ENCODE data around the gene IL1A. TPM values are rescaled to one million over a fixed set of nuclear protein-coding genes. Genes with fewer than 3 reads are reported as not detected.
"Not testable (repeated sequence)": the region's sequence is repeated elsewhere in the genome, so short reads cannot be mapped to it uniquely, and the experiment has no call there.

IL1A gene, protein sequence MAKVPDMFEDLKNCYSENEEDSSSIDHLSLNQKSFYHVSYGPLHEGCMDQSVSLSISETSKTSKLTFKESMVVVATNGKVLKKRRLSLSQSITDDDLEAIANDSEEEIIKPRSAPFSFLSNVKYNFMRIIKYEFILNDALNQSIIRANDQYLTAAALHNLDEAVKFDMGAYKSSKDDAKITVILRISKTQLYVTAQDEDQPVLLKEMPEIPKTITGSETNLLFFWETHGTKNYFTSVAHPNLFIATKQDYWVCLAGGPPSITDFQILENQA
- under 0.01 and 0.19 TPM in 2 replicates for total RNA-seq

DNA sequence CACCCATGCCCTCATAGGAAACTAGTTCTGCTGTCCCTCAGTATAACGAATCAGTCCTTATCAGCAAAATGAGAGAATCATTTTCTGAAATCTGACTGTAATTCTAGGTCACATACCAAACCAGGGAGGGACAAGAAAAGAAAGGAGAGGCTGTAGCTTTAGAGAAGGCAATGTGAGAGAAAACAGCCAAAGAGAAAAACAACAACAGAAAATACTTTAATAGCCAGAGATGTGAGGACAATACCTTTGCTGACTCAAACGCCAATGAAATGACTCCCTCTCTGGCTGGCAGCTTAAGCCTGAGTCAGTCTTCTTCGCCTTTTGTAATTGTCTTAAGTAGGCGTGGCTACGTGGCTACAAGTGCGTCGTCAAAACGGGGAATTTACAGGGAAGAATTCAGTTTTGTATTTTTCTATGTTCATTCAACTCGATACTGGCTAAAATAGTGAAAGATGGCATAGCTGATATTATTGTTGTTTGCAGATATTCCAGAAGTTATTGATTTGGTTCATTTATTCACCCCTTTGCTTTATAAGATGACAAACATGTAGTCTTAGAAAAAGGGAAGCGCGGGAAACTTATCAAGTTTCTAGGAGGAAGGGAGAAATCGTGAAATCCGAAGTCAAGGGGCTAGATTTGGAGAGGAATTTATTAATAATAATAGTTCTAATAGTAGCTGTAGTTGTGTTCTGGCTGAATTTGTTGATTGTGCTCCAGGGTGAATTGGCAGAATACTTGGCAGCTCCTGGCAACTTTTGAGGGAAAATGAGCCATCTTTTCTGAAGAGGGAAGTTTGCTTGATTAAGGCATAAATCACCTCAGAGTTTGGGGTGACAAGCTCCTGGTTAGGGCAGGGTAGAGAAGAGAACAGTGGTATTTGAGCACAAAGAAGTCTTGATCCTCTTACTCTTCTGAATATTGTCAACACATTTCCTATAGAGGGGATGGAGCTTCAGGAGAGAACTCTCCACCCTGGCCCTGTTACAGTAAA is at the start of gene IL1A:
TSS of gene IL1A (minus strand) at position 295 of the 991 bp plus-strand sequence. CDS start 723 bp downstream, outside the sequence.
- peak; percentile 91 for DNase-seq

DNA sequence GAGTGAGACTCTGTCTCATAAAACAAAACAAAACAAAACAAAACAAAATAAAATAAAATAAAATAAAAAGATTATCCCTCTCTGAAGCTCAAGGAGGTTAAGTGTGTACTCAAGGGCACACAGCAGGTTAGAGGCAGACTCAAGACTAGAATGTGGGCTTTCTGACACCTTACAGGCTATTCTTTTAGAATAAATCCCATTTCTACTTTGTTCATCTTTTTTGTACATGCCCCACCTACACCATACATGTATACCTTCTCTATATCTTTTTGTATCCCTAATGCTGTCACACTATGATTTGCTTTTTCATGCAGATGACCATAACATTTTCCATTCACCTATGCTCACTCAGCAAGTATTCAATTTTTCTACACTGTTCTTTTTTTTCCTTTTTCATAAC is 49.7 kb upstream of the IL1A start:
- no peak for DNase-seq

DNA sequence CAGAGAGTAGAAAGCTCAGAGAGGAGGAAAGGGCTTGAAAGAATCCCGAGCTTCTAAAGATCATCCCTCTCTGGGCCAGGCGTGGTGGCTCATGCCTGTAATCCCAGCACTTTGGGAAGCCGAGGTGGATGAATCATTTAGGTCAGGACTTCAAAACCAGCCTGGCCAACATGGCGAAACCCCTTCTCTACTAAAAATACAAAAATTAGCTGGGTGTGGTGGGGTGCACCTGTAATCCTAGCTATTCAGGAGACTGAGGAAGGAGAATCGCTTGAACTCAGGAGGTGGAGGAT is 49.3 kb upstream of the IL1A start:
- DNase-seq = not testable (repeated sequence)

DNA sequence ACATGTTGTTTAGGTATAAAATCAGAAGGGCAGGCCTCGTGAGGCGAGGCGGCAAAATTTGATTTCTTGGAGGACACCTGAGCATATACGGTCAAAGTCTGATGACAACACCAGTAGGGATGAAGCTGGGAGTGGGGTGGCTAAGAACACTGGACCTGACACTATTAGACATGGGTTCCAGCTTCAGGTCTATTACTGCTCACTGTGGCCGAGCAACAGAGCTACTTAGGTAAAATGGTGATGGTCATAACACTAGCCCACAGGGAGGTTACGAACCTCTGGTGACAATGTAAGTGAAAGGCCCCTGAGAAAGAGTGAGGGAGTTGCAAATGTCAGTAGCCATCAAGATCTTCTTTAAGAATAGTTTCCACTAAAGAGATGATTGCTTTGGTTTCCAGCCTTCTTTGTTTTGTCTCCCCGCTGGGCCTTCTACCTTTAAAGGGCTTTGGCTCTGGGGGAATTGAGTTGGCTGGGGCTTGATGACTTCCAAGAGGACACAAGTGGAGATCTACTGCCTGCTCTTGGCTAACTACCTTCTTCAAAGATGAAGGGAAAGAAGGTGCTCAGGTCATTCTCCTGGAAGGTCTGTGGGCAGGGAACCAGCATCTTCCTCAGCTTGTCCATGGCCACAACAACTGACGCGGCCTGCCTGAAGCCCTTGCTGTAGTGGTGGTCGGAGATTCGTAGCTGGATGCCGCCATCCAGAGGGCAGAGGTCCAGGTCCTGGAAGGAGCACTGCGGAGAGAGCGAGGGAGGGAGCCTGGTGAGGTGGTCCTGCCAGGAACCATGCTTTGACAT is 48.7 kb upstream of the IL1A start:
- no peak for DNase-seq

DNA sequence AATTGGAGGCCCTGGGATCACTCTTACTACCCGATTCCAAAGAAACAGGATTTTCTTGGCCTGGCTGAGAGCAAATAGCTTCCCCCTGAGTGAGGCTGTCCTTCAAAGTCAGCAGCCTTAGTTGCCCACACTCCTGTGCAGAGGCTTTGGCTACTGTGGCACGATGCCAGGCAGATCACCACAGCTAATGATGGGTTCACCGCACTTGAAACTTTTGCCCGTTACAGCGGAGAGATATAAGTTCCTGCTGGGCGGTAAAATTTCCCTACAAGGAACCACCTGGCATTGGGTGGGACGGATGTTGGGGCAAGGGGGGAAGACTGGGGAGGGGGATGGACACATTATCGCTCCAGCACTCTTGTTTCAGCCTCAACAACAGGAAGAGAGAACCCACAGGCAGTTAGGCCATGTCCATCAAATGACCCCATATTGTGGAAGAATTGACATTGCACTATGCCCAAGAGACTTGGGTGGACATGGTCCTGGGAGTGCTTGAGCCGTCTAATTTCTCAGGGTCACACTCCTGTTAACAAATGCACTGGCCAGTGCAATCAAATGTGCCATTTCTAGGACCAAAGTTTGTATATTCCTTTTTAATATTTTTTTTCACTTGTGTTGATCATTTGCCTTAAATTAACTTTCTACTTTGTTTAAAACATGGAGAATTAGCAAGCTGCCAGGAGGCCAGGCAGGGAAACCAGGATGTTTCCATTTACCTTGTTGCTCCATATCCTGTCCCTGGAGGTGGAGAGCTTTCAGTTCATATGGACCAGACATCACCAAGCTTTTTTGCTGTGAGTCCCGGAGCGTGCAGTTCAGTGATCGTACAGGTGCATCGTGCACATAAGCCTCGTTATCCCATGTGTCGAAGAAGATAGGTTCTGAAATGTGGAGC is 47.9 kb upstream of the IL1A start:
- DNase-seq = peak; percentile 63

DNA sequence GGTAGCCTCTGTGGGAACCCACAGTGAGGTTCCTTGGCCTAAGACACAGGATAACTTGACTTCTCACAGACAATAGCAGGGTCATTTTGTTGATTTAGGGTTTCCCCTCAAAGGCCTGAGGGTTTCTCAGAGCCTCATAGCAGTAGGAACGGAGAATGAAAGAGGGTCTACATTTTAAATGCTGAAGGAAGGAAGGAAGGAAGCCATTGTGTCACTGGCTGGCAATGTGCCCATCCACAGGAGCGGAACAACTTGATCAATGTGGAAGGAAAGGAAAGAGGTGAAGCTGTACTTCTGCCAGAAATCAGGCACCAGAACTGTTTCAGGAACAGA is 47.2 kb upstream of the IL1A start:
- DNase-seq = peak; percentile 70

DNA sequence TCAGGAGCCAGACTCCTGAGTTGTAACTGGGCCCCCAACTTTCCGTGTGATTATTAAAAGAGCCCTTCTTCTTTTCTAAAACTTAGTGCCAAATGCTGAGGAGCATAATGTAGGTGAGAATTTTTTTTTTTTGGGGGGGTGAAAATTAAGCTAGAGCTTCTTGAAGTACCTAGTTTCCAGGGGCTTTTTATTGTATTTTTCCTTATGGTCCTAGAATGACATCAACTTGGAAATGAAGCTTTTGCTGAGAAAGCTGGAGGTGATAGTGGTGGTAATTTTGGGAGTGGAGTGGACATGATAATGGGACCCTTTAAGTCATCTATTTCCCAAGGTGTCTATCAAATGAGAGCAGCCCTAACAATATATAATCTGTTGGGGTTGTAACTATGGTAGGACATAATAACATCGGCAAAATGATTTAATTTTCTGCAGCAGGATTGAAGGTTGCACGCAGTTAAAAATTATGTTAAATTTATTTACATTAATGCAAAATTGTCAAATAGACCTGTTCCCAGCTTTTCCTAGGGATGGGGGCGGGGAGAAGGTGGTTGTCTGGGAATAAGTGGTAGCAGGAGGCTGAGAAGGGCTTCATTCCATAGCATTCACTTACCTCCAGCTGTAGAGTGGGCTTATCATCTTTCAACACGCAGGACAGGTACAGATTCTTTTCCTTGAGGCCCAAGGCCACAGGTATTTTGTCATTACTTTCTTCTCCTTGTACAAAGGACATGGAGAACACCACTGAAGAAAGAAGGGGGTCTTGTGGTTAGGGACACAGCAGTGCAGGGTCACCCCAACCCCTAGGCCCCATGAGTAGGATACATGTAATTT is 46.6 kb upstream of the IL1A start:
- no peak for DNase-seq

DNA sequence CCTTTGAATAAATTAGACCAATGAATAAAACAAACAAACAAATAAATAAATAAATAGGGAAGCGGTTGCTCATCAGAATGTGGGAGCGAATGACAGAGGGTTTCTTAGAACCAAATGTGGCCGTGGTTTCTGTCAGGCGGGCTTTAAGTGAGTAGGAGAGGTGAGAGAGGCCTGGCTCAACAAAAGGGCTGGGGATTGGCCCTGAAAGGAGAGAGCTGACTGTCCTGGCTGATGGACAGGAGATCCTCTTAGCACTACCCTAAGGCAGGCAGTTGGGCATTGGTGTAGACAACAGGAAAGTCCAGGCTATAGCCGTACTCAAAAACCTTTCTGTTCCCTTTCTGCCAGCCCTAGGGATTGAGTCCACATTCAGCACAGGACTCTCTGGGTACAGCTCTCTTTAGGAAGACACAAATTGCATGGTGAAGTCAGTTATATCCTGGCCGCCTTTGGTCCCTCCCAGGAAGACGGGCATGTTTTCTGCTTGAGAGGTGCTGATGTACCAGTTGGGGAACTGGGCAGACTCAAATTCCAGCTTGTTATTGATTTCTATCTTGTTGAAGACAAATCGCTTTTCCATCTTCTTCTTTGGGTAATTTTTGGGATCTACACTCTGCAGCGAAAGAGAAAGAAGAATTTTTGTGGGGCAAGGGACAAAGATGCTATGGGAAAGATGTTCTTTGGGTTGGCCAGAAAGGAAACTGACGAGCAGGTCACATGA is 45.8 kb upstream of the IL1A start:
- no peak for DNase-seq

DNA sequence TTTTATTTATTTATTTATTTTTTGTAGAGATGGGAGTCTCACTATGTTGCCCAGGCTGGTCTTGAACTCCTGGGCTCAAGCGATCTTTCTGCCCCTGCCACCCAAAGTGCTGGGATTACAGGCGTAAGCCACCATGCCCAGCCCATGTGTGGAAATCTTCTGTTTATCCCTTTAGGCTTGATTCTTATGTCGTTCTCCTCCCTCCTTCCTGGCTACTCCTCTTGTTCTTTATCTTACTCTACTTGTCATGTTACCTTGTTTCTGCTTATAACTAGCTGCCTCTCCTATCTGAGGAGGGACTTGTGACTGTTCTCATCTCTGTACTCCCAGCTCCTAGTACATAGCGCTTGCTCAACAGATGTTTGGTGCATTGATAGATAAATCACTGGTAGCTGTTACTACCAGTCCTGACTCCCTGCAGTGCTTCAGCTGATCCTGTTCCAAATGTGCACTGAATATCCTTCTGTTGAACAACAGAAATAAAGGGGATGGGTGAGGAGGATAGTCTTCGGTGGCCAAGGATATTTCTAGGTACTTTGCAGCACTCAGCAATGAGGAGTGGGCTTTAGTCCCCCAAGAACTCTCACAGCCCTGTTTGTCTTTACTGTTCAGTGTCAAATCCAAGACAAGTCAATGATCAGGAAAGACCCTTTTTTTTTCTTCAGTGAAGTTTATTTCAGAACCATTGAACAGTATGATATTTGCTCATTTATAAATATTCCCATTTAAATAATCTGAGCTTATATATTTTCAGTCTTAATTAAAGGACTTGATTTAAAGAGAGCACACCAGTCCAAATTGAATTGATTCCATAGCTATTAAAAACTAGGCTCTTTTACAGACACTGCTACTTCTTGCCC is 45.0 kb upstream of the IL1A start:
- DNase-seq = no peak

DNA sequence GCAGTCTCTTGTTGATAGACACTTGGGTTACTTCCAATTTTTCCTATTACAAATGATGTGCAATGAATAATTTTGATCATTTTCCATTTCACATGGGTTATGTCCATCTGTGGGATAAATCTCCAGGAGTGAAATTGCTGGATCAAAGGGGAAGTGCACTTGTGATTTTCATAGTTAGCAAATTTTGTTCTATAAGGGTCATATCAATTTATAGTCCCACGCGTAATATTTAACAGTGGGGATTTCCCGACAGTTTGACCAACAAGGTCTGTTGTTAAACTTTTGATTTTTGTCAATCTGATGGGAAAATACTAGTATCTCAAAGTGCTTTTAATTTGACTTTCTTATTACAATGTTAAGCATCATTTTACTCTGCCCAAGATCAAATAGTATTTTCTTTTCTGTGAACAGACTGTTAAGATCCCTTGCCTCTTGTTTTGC is 44.0 kb upstream of the IL1A start:
- no peak for DNase-seq

DNA sequence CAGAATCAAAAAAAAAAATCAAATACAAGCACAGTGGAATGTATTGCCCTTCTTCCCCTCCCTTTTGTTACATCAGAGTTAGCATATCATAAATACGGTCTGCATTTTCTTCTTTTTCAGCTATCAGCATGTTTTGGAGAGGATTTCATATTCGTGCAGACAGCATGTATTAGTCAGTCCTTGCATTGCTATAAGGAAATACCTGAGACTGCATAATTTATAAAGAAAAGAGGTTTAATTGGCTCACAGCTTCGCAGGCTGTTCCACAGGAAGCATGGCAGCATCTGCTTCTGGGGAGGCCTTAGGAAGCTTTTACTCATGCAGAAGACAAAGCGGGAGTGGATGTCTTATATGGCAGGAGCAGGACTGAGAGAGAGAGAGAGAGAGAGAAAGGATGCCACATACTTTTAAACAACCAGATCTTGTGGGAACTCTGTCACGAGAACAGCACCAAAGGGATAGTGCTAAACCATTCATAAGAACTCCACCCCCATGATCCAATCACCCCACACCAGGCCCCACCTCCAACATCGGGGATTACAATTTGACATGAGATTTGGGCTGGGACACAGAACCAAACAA is 43.4 kb upstream of the IL1A start:
- DNase-seq = no peak

DNA sequence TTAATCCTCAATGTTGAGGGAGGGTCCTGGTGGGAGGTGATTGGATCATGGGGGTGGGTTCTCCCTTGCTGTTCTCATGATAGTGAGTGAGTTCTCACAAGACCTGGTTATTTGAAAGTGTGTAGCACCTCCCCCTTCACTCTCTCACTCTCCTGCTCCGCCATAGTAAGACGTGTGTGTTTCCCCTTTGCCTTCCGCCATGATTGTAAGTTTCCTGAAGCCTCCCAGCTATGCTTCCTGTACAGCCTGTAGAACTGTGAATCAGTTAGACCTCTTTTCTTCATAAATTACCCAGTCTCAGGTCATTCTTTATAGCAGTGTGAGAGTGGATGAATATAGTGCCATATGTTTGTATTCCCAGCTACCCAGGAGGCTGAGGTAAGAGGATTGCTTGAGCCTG is 42.7 kb upstream of the IL1A start:
- DNase-seq = no peak

DNA sequence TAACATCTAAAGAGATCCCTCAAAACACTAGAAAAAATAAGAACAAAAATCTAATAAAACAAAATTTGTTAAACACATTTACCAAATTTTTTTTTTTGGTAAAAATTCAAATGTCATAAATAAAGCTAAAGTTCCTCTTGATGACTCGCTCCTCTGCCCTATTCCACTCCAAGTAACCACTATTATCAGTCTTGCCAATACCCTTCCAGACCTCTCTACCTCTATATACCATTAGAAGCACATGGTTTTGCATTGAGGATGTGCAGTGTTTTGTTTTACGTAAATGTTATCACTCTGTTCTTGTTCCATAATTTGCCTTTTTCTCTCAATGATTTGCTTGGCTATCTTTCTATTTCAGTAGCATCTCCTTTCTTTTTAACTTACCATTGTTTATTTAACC is 41.4 kb upstream of the IL1A start:
- no peak for DNase-seq

DNA sequence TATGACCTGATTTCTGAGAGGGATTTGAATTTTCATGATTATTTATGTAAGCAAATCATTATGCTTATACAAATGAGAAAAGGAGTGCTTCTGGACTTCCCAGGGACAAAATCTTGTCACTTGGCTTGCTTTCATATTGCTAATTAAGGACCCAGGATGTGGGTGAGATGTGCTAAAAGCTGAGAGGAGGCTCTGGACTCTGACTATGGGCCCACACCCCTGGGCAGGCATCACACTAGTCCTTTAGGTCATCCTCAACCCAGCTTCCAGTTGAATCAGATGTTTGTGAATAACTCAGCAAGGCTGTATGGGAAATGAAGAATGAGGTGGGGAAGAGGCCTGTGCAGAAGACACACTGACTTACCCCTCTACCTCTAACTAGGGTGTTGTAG is 40.4 kb upstream of the IL1A start:
- no peak for DNase-seq

DNA sequence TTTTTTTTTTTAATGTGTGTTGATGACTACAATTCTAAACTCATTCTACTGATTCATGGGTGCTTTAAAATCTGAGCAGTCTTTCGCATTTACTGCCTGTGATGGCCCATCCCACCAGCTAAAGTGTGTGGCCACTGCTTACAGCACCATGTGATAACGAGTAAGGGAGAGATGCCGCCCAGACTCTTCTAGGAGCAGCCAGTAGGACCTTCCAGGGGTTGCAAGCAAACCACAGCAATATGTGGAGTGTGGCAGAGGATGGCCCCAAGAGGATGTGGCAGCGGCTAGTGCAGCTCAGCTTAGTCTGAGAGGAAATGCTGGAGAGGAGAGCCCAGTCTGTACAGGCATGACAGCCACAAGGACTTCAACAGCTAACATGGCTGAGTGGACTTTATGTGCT is 37.4 kb upstream of the IL1A start:
- DNase-seq = no peak

DNA sequence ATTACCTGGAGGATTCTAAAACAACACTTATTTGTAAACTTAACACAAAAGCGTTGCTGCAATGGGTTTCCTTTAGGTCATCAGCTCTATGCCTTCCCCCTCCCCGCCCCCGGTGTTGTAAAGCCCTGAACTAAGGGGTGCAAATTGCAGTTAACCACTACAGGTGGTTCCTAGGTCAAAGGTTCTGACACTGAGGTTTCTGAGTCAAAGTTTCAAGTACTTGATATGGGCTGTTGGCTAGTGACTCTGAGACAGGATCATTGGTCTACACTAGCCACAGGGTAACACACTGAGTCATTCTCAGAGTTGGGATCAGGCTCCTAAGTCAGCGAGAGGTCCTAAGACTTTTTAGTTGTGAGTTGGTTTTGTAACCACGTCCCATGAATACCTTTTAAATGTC is 36.8 kb upstream of the IL1A start:
- DNase-seq = no peak

DNA sequence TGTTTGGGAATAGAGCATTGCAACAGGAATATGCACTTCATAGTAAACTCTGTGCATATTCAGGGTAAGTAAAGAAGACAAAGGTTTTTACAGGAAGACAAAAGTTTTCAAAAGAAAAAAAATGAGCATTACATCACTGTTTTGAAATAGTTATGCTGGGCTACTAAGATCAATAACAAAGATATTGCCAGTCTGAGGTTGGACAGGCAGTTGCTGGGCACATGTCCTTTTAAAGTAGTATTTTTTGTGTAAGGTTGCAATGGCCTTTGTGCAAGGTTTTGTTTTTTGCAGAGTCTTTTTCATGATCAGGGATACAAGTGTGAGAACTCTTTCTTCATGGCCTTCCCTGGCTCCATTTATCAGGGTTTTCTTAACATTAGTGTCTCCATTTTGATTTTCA is 36.0 kb upstream of the IL1A start:
- DNase-seq = no peak

DNA sequence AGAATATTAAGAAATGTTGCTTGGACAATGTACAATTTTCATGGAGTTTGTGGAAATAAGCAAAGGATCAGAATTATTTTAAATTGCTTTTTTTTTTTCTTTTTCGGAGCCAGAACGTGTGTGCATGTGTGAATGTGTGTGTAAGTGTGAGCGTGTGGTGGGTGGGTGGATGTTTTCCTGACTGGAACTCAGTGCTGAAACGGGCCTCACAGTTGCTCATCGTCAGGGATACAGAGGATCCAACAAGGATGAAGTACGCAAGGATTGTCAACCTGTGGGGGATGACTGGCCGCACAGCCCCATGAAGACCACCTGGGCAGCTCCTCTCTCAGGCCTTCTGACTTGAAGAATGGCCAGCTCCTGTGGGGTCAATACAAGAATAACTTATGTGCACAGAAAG is 34.8 kb upstream of the IL1A start:
- DNase-seq = no peak

All from dermis blood vessel endothelial cell (primary cell).